ENCODE measurements around the gene BMF. TPM values are rescaled to one million over a fixed set of nuclear protein-coding genes. Genes with fewer than 3 reads are reported as not detected.

BMF gene
- total and polyA plus RNA-seq, 5 donors from 2014 or later: 0.86 to 8.2 (median 1.3) TPM

DNA sequence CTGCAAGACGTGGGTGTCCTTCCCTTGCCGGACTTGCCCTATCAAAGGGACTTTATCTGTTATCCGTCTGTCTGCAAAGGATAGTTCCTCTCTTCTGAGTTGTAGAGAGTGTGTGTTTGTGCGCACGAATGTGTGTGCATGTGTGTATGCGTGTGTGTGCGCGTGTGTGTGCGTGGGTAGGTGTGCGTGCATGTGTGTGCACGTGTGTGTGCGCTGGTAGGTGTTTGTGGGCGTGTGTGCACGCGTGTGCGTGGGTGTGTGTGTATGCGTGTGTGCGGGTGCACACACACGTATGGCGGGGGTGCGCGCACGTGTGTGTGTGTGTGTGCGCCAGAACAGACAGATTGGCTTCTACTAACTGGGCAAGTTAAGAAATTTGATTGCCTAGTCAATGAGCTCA lies 4.1 kb upstream of the BMF start:
- DNase-seq: no peak
- H3K4me1 ChIP-seq (ENCODE audit: control insufficient read depth, insufficient read depth, low read length, poor library complexity, severe bottlenecking): peaks cover 26% of the 10 kb centered on the region
- ATAC-seq (ENCODE audit: low read depth in 2 of 2): no peak
- H3K27me3 ChIP-seq (ENCODE audit: control insufficient read depth, insufficient read depth, low read length): no peaks in the 10 kb centered on the region
- no peaks in the 10 kb centered on the region for H3K36me3 ChIP-seq (ENCODE audit: control insufficient read depth, insufficient read depth, low read length)
- H3K4me3 Mint-ChIP-seq: peak overlapping the region in 2 of 4 donors; percentile 27 to 64
- no peaks in the 10 kb centered on the region for H3K9me3 Mint-ChIP-seq
- H3K27ac ChIP-seq (ENCODE audit: insufficient read depth, low read length, poor library complexity, severe bottlenecking): no peak overlapping the region
- no peaks in the 10 kb centered on the region for H3K9me3 ChIP-seq (ENCODE audit: control insufficient read depth in 2 of 2, low read length in 2 of 2)
- peak overlapping the region in 1 of 3 donors; percentile 53 for H3K27ac Mint-ChIP-seq
- peaks cover 3% of the 10 kb centered on the region for H3K36me3 Mint-ChIP-seq
- peaks cover 4 to 33% (median 20%) of the 10 kb centered on the region in 4 donors for H3K4me1 Mint-ChIP-seq
- peaks cover 9% of the 10 kb centered on the region for H3K27me3 Mint-ChIP-seq
- no peak overlapping the region for H3K4me3 ChIP-seq (ENCODE audit: low read depth, low read length)

- ATAC-seq (ENCODE audit: low read depth in 2 of 2) (no peak), DNase-seq (no peak)
- H3K27ac ChIP-seq (ENCODE audit: insufficient read depth, low read length, poor library complexity, severe bottlenecking): no peak overlapping the region
- no peak overlapping the region for H3K27ac Mint-ChIP-seq
- no peak overlapping the region for H3K4me3 ChIP-seq (ENCODE audit: low read depth, low read length)
- H3K27me3 ChIP-seq (ENCODE audit: control insufficient read depth, insufficient read depth, low read length): no peaks in the 10 kb centered on the region
- peaks cover 3% of the 10 kb centered on the region for H3K36me3 Mint-ChIP-seq
- no peaks in the 10 kb centered on the region for H3K36me3 ChIP-seq (ENCODE audit: control insufficient read depth, insufficient read depth, low read length)
- H3K4me1 ChIP-seq (ENCODE audit: control insufficient read depth, insufficient read depth, low read length, poor library complexity, severe bottlenecking): peaks cover 30% of the 10 kb centered on the region
- peaks cover 9% of the 10 kb centered on the region for H3K27me3 Mint-ChIP-seq
- H3K9me3 ChIP-seq (ENCODE audit: control insufficient read depth in 2 of 2, low read length in 2 of 2): no peaks in the 10 kb centered on the region
- peak overlapping the region in 2 of 4 donors; percentile 44 to 87 for H3K4me3 Mint-ChIP-seq
- H3K4me1 Mint-ChIP-seq: peaks cover 9 to 40% (median 23%) of the 10 kb centered on the region in 4 donors
- H3K9me3 Mint-ChIP-seq: no peaks in the 10 kb centered on the region
Observed at GRCh38 chr15:40111888-40112287, 3.2 kb upstream of the BMF start.

DNA sequence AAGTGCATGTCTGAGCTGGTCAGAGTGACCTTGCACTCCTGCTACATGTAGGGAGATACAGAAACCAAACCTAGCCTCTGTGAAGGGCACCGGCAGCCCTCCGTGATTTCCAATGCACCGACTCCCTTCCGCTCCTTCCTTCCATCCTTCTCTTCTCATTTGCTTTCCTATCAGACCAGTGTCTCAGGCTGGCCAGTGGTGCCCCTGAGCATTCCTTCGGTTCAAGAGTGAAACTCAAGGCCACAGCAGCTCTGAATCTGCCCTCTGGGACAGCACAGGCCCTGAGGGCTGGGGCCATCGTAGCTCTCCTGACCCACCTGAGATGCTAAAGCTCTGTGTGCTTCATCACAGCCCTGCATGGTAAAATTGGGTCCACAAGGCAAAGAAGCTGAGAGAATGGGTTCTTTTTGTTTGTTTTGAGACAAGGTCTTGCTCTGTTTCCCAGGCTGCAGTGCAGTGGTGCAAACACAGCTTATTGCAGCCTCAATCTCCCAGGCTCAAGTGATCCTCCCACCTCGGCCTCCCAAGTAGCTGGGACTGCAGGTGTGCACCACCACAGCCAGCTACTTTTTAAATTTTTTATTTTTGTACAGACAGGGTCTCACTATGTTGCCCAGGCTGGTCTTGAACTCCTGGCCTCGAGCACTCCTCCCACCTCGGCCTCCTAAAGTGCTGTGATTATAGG lies 2.3 kb upstream of the BMF start:
- Mint-ChIP-seq H3K36me3 (peaks cover 3% of the 10 kb centered on the region), H3K27ac (no peak overlapping the region), H3K4me3 (peak overlapping the region; percentile 37 to 86 (median 60)), H3K27me3 (peaks cover 9% of the 10 kb centered on the region), H3K4me1 (peaks cover 13 to 44% (median 25%) of the 10 kb centered on the region in 4 donors), H3K9me3 (no peaks in the 10 kb centered on the region)
- DNase-seq (no peak), ATAC-seq (ENCODE audit: low read depth in 2 of 2) (no peak)
- no peaks in the 10 kb centered on the region for H3K36me3 ChIP-seq (ENCODE audit: control insufficient read depth, insufficient read depth, low read length)
- no peak overlapping the region for H3K4me3 ChIP-seq (ENCODE audit: low read depth, low read length)
- H3K9me3 ChIP-seq (ENCODE audit: control insufficient read depth in 2 of 2, low read length in 2 of 2): no peaks in the 10 kb centered on the region
- peaks cover 30% of the 10 kb centered on the region for H3K4me1 ChIP-seq (ENCODE audit: control insufficient read depth, insufficient read depth, low read length, poor library complexity, severe bottlenecking)
- H3K27ac ChIP-seq (ENCODE audit: insufficient read depth, low read length, poor library complexity, severe bottlenecking): no peak overlapping the region
- H3K27me3 ChIP-seq (ENCODE audit: control insufficient read depth, insufficient read depth, low read length): no peaks in the 10 kb centered on the region

GRCh38 chr15:40108061-40108854 lies 421 bp downstream of the BMF start:
- peak overlapping the region; percentile 9 for H3K27ac ChIP-seq (ENCODE audit: insufficient read depth, low read length, poor library complexity, severe bottlenecking)
- DNase-seq (no peak), ATAC-seq (ENCODE audit: low read depth in 2 of 2) (no peak)
- peaks cover 3% of the 10 kb centered on the region for H3K36me3 Mint-ChIP-seq
- peaks cover 5% of the 10 kb centered on the region for H3K27me3 Mint-ChIP-seq
- H3K9me3 ChIP-seq (ENCODE audit: control insufficient read depth in 2 of 2, low read length in 2 of 2): no peaks in the 10 kb centered on the region
- H3K9me3 Mint-ChIP-seq: no peaks in the 10 kb centered on the region
- peak overlapping the region; percentile 63 to 83 (median 82) for H3K27ac Mint-ChIP-seq
- no peaks in the 10 kb centered on the region for H3K36me3 ChIP-seq (ENCODE audit: control insufficient read depth, insufficient read depth, low read length)
- peaks cover 8 to 57% (median 34%) of the 10 kb centered on the region in 4 donors for H3K4me1 Mint-ChIP-seq
- no peaks in the 10 kb centered on the region for H3K27me3 ChIP-seq (ENCODE audit: control insufficient read depth, insufficient read depth, low read length)
- H3K4me1 ChIP-seq (ENCODE audit: control insufficient read depth, insufficient read depth, low read length, poor library complexity, severe bottlenecking): peaks cover 44% of the 10 kb centered on the region
- peak overlapping the region; percentile 71 for H3K4me3 ChIP-seq (ENCODE audit: low read depth, low read length)
- peak overlapping the region; percentile 95 to 99 (median 96) for H3K4me3 Mint-ChIP-seq

DNA sequence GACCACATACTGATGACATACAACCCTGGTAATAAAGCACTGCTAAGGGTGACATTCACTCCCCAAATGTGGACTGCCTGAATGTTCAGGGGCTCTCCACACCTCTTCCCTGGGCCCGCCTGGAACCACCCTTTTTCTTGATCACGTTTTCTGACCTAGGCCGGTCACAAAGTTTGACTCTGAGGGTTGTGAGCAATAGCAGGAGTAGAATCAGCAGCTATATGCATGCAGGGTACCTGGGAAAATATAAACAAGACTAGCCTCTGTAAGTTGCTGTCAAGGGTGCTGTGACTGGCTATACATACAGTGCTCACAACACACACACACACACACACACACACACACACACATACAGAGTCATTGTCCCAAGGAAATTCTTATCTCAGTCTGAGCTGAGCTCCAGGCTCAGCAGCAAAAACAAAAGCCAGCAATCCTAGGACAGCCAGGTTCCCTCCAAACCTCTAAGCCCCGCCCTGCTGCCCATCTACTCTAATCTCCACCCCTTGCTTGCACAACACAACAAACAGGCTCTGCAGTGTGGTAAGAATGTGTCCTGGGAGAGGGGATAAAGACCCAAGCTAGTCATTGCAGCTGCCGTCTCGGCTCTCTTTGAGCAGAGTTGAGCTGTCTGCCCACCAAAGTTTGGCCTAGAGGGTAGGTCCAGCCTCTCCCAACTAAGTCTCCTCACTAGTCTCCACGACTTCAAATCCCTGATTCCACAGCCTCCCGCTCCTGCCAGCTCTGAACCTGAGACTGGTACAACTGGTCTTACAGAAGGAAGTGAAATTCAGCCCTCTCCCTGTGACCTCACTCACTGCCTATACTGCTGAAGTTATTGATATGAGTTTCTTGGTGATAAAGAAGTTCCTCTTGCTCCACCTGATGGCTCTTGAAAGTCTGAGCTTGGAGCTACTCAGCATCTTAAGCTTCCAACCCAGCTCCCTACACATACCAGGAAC lies 2.2 kb downstream of the BMF start:
- peaks cover 10 to 65% (median 42%) of the 10 kb centered on the region in 4 donors for H3K4me1 Mint-ChIP-seq
- peak overlapping the region; percentile 87 to 97 (median 96) for H3K4me3 Mint-ChIP-seq
- no peaks in the 10 kb centered on the region for H3K9me3 ChIP-seq (ENCODE audit: control insufficient read depth in 2 of 2, low read length in 2 of 2)
- ATAC-seq (ENCODE audit: low read depth in 2 of 2): no peak
- H3K9me3 Mint-ChIP-seq: no peaks in the 10 kb centered on the region
- peak overlapping the region; percentile 75 to 89 (median 76) for H3K27ac Mint-ChIP-seq
- no peaks in the 10 kb centered on the region for H3K36me3 ChIP-seq (ENCODE audit: control insufficient read depth, insufficient read depth, low read length)
- peaks cover 50% of the 10 kb centered on the region for H3K4me1 ChIP-seq (ENCODE audit: control insufficient read depth, insufficient read depth, low read length, poor library complexity, severe bottlenecking)
- peak overlapping the region; percentile 21 for H3K4me3 ChIP-seq (ENCODE audit: low read depth, low read length)
- peak in 1 of 3 donors; percentile 63 for DNase-seq
- H3K27ac ChIP-seq (ENCODE audit: insufficient read depth, low read length, poor library complexity, severe bottlenecking): no peak overlapping the region
- H3K36me3 Mint-ChIP-seq: no peaks in the 10 kb centered on the region
- peaks cover 5% of the 10 kb centered on the region for H3K27me3 Mint-ChIP-seq
- no peaks in the 10 kb centered on the region for H3K27me3 ChIP-seq (ENCODE audit: control insufficient read depth, insufficient read depth, low read length)

- H3K27me3 ChIP-seq (ENCODE audit: control insufficient read depth, insufficient read depth, low read length): no peaks in the 10 kb centered on the region
- peak overlapping the region; percentile 33 to 96 (median 86) for H3K4me3 Mint-ChIP-seq
- DNase-seq (peak in 2 of 3 donors; percentile 14 to 72), ATAC-seq (ENCODE audit: low read depth in 2 of 2) (peak in 1 of 2 donors; percentile 12)
- H3K27me3 Mint-ChIP-seq: peaks cover 5% of the 10 kb centered on the region
- H3K4me1 Mint-ChIP-seq: peaks cover 15 to 71% (median 50%) of the 10 kb centered on the region in 4 donors
- peak overlapping the region; percentile 76 for H3K4me3 ChIP-seq (ENCODE audit: low read depth, low read length)
- H3K36me3 Mint-ChIP-seq: no peaks in the 10 kb centered on the region
- H3K4me1 ChIP-seq (ENCODE audit: control insufficient read depth, insufficient read depth, low read length, poor library complexity, severe bottlenecking): peaks cover 58% of the 10 kb centered on the region
- peak overlapping the region; percentile 32 to 89 (median 75) for H3K27ac Mint-ChIP-seq
- peak overlapping the region; percentile 53 for H3K27ac ChIP-seq (ENCODE audit: insufficient read depth, low read length, poor library complexity, severe bottlenecking)
- no peaks in the 10 kb centered on the region for H3K9me3 Mint-ChIP-seq
- no peaks in the 10 kb centered on the region for H3K36me3 ChIP-seq (ENCODE audit: control insufficient read depth, insufficient read depth, low read length)
- H3K9me3 ChIP-seq (ENCODE audit: control insufficient read depth in 2 of 2, low read length in 2 of 2): no peaks in the 10 kb centered on the region
Observed at GRCh38 chr15:40105517-40106202, 3.0 kb downstream of the BMF start.

Data from CD4-positive, CD25-positive, alpha-beta regulatory T cell (primary cell).